ENCODE data around the gene GLDC.

The GLDC gene

GRCh38 chr9:6525326-6526045 is 120.0 kb downstream of the GLDC start:
- no peak for DNase-seq (ENCODE audit: extremely low read depth in 1 of 2, low read depth in 1 of 2)

GRCh38 chr9:6522263-6522662 is 123.3 kb downstream of the GLDC start:
- no peak for DNase-seq (ENCODE audit: extremely low read depth in 1 of 2, low read depth in 1 of 2)

GRCh38 chr9:6512085-6512657 is 133.4 kb downstream of the GLDC start:
- no peak for DNase-seq (ENCODE audit: extremely low read depth in 1 of 2, low read depth in 1 of 2)

GRCh38 chr9:6506571-6506970 is 139.0 kb downstream of the GLDC start:
- no peak for DNase-seq (ENCODE audit: extremely low read depth in 1 of 2, low read depth in 1 of 2)

- DNase-seq (ENCODE audit: extremely low read depth in 1 of 2, low read depth in 1 of 2): no peak
Measured at GRCh38 chr9:6502399-6502798, 143.1 kb downstream of the GLDC start.

GRCh38 chr9:6501526-6502210 is 143.9 kb downstream of the GLDC start:
- DNase-seq (ENCODE audit: extremely low read depth in 1 of 2, low read depth in 1 of 2): no peak

- no peak for DNase-seq (ENCODE audit: extremely low read depth in 1 of 2, low read depth in 1 of 2)
Measured at GRCh38 chr9:6498982-6499381, 146.5 kb downstream of the GLDC start.

- no peak for DNase-seq (ENCODE audit: extremely low read depth in 1 of 2, low read depth in 1 of 2)
Measured at GRCh38 chr9:6495466-6495865, 150.1 kb downstream of the GLDC start.

GRCh38 chr9:6490863-6491262 is 154.7 kb downstream of the GLDC start:
- no peak for DNase-seq (ENCODE audit: extremely low read depth in 1 of 2, low read depth in 1 of 2)

- no peak for DNase-seq (ENCODE audit: extremely low read depth in 1 of 2, low read depth in 1 of 2)
Measured at GRCh38 chr9:6489099-6489498, 156.4 kb downstream of the GLDC start.

GRCh38 chr9:6488395-6488794 is 157.1 kb downstream of the GLDC start:
- no peak for DNase-seq (ENCODE audit: extremely low read depth in 1 of 2, low read depth in 1 of 2)

GRCh38 chr9:6484210-6484609 is 161.3 kb downstream of the GLDC start:
- no peak for DNase-seq (ENCODE audit: extremely low read depth in 1 of 2, low read depth in 1 of 2)
